ENCODE data around the gene ACACB. TPM values are rescaled to one million over a fixed set of nuclear protein-coding genes. Genes with fewer than 3 reads are reported as not detected.

ACACB gene
- total and polyA plus RNA-seq, 2 experiments from 2014 or later, result 6.2 to 15.4 TPM

DNA sequence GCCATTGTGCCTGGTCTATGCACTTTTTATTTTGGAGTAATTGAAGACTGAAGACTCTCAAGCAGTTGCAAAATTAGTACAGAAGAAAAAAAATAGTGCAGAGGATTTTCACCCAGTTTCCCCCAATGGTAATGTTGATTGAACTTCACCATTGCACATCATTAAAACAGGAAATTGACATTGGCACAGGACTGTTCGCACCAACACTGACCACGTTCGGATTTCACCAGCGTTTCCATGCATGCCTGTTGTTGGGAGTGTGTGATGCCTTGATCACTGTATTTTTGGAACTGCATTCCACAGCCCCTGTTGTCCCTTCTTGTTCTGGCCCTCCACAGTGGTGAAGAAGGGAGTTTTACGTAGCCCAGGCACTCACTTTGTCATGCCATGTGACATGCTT, 125.5 kb downstream of the ACACB start (continued):
- TF ChIP-seq, protein P1, sequence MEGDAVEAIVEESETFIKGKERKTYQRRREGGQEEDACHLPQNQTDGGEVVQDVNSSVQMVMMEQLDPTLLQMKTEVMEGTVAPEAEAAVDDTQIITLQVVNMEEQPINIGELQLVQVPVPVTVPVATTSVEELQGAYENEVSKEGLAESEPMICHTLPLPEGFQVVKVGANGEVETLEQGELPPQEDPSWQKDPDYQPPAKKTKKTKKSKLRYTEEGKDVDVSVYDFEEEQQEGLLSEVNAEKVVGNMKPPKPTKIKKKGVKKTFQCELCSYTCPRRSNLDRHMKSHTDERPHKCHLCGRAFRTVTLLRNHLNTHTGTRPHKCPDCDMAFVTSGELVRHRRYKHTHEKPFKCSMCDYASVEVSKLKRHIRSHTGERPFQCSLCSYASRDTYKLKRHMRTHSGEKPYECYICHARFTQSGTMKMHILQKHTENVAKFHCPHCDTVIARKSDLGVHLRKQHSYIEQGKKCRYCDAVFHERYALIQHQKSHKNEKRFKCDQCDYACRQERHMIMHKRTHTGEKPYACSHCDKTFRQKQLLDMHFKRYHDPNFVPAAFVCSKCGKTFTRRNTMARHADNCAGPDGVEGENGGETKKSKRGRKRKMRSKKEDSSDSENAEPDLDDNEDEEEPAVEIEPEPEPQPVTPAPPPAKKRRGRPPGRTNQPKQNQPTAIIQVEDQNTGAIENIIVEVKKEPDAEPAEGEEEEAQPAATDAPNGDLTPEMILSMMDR (conservative IDR thresholded peaks at IDR 0.05; ENCODE audit: low read depth in 2 of 2), result no peak
- TF ChIP-seq POLR2AphosphoS5 (IDR thresholded peaks at IDR 0.05; ENCODE audit: low read depth) (no peak), ZNF114 (CRISPR knock-in tag; IDR thresholded peaks at IDR 0.05) (no peak), EZH2 (IDR thresholded peaks at IDR 0.05; ENCODE audit: low read depth, unreplicated experiment) (no peak), CREB1 (CRISPR knock-in tag; IDR thresholded peaks at IDR 0.05; ENCODE audit: low read depth) (no peak), NANOG (IDR thresholded peaks at IDR 0.05; ENCODE audit: borderline replicate concordance) (no peak), ZNF331 (CRISPR knock-in tag; IDR thresholded peaks at IDR 0.05; ENCODE audit: low read depth) (no peak)

DNA sequence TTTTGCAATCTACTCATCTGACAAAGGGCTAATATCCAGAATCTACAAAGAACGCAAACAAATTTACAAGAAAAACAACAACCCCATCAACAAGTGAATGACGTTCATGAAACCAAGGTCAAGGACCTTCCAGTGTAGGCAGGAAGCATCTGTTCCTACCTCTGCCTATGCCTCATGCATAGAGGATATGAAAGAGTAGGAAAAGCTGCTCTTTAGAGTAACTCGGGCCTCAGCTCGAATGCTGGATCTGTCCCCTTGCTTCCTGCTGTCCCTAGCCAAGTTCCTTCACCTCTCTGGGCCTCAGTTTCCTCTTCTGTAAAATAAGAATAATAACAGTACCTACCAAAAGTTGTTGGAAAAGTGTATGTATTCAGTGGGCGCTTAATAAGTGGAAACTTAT, 127.7 kb downstream of the ACACB start:
- Histone ChIP-seq H3K4me1 (ENCODE audit: insufficient read depth) (no peaks in the 10 kb centered on the region), H3K4me2 (no peak overlapping the region), H3K9me2 (ENCODE audit: insufficient read depth) (no peaks in the 10 kb centered on the region), H3K27me3 (ENCODE audit: insufficient read depth) (no peaks in the 10 kb centered on the region), H3K79me2 (replicated peaks; ENCODE audit: insufficient read depth) (no peaks in the 10 kb centered on the region), H3K4me3 (no peak overlapping the region), H2AFZ (no peak overlapping the region), H4K20me1 (replicated peaks; ENCODE audit: insufficient read depth) (no peaks in the 10 kb centered on the region; the same call in 1 of the 2 replicates), H3K27ac (ENCODE audit: low read depth) (no peak overlapping the region), H3F3A (replicated peaks; ENCODE audit: low read depth) (no peaks in the 10 kb centered on the region), H3K36me3 (ENCODE audit: insufficient read depth) (no peaks in the 10 kb centered on the region)
- no peak overlapping the region for H3K4me3 Mint-ChIP-seq
- no peaks in the 10 kb centered on the region for H3K9me3 Mint-ChIP-seq
- ATAC-seq (no peak), DNase-seq (ENCODE audit: low spot score) (no peak)
- H3K27ac Mint-ChIP-seq, result no peak overlapping the region
- no peaks in the 10 kb centered on the region for H3K27me3 Mint-ChIP-seq (ENCODE audit: insufficient read depth, low read depth, poor library complexity)
- H3K36me3 Mint-ChIP-seq (ENCODE audit: low read depth), result peaks cover 13% of the 10 kb centered on the region; the same call in 2 of the 3 replicates
- no peaks in the 10 kb centered on the region for H3K4me1 Mint-ChIP-seq
- TF ChIP-seq NANOG (IDR thresholded peaks at IDR 0.05; ENCODE audit: borderline replicate concordance), result no peak
- TF ChIP-seq ZNF114 (CRISPR knock-in tag; IDR thresholded peaks at IDR 0.05), result no peak
- no peak for TF ChIP-seq POLR2AphosphoS5 (IDR thresholded peaks at IDR 0.05; ENCODE audit: low read depth)
- TF ChIP-seq, protein P2, sequence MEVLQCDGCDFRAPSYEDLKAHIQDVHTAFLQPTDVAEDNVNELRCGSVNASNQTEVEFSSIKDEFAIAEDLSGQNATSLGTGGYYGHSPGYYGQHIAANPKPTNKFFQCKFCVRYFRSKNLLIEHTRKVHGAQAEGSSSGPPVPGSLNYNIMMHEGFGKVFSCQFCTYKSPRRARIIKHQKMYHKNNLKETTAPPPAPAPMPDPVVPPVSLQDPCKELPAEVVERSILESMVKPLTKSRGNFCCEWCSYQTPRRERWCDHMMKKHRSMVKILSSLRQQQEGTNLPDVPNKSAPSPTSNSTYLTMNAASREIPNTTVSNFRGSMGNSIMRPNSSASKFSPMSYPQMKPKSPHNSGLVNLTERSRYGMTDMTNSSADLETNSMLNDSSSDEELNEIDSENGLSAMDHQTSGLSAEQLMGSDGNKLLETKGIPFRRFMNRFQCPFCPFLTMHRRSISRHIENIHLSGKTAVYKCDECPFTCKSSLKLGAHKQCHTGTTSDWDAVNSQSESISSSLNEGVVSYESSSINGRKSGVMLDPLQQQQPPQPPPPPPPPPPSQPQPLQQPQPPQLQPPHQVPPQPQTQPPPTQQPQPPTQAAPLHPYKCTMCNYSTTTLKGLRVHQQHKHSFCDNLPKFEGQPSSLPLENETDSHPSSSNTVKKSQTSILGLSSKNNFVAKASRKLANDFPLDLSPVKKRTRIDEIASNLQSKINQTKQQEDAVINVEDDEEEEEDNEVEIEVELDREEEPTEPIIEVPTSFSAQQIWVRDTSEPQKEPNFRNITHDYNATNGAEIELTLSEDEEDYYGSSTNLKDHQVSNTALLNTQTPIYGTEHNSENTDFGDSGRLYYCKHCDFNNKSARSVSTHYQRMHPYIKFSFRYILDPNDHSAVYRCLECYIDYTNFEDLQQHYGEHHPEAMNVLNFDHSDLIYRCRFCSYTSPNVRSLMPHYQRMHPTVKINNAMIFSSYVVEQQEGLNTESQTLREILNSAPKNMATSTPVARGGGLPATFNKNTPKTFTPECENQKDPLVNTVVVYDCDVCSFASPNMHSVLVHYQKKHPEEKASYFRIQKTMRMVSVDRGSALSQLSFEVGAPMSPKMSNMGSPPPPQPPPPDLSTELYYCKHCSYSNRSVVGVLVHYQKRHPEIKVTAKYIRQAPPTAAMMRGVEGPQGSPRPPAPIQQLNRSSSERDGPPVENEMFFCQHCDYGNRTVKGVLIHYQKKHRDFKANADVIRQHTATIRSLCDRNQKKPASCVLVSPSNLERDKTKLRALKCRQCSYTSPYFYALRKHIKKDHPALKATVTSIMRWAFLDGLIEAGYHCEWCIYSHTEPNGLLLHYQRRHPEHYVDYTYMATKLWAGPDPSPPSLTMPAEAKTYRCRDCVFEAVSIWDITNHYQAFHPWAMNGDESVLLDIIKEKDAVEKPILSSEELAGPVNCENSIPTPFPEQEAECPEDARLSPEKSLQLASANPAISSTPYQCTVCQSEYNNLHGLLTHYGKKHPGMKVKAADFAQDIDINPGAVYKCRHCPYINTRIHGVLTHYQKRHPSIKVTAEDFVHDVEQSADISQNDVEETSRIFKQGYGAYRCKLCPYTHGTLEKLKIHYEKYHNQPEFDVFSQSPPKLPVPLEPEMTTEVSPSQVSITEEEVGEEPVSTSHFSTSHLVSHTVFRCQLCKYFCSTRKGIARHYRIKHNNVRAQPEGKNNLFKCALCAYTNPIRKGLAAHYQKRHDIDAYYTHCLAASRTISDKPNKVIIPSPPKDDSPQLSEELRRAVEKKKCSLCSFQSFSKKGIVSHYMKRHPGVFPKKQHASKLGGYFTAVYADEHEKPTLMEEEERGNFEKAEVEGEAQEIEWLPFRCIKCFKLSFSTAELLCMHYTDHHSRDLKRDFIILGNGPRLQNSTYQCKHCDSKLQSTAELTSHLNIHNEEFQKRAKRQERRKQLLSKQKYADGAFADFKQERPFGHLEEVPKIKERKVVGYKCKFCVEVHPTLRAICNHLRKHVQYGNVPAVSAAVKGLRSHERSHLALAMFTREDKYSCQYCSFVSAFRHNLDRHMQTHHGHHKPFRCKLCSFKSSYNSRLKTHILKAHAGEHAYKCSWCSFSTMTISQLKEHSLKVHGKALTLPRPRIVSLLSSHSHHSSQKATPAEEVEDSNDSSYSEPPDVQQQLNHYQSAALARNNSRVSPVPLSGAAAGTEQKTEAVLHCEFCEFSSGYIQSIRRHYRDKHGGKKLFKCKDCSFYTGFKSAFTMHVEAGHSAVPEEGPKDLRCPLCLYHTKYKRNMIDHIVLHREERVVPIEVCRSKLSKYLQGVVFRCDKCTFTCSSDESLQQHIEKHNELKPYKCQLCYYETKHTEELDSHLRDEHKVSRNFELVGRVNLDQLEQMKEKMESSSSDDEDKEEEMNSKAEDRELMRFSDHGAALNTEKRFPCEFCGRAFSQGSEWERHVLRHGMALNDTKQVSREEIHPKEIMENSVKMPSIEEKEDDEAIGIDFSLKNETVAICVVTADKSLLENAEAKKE (CRISPR knock-in tag; IDR thresholded peaks at IDR 0.05), result no peak
- no peak for TF ChIP-seq EZH2phosphoT487 (IDR thresholded peaks at IDR 0.05; ENCODE audit: unreplicated experiment)
- TF ChIP-seq, protein P1 (conservative IDR thresholded peaks at IDR 0.05; ENCODE audit: low read depth in 2 of 2), result no peak
- TF ChIP-seq CREB1 (CRISPR knock-in tag; IDR thresholded peaks at IDR 0.05; ENCODE audit: low read depth), result no peak
- TF ChIP-seq EZH2 (IDR thresholded peaks at IDR 0.05; ENCODE audit: low read depth, unreplicated experiment), result no peak
- TF ChIP-seq, protein P3, sequence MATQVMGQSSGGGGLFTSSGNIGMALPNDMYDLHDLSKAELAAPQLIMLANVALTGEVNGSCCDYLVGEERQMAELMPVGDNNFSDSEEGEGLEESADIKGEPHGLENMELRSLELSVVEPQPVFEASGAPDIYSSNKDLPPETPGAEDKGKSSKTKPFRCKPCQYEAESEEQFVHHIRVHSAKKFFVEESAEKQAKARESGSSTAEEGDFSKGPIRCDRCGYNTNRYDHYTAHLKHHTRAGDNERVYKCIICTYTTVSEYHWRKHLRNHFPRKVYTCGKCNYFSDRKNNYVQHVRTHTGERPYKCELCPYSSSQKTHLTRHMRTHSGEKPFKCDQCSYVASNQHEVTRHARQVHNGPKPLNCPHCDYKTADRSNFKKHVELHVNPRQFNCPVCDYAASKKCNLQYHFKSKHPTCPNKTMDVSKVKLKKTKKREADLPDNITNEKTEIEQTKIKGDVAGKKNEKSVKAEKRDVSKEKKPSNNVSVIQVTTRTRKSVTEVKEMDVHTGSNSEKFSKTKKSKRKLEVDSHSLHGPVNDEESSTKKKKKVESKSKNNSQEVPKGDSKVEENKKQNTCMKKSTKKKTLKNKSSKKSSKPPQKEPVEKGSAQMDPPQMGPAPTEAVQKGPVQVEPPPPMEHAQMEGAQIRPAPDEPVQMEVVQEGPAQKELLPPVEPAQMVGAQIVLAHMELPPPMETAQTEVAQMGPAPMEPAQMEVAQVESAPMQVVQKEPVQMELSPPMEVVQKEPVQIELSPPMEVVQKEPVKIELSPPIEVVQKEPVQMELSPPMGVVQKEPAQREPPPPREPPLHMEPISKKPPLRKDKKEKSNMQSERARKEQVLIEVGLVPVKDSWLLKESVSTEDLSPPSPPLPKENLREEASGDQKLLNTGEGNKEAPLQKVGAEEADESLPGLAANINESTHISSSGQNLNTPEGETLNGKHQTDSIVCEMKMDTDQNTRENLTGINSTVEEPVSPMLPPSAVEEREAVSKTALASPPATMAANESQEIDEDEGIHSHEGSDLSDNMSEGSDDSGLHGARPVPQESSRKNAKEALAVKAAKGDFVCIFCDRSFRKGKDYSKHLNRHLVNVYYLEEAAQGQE (IDR thresholded peaks at IDR 0.05; ENCODE audit: unreplicated experiment), result no peak
- no peak for TF ChIP-seq STAT1 (IDR thresholded peaks at IDR 0.05; ENCODE audit: unreplicated experiment)

All from GM23338 (cell line).